HG03565 (cell line): ENCODE results near the gene TMEM116.
"Not testable (repeated sequence)": the region's sequence is repeated elsewhere in the genome, so short reads cannot be mapped to it uniquely, and the experiment has no call there.

Source experiments
- ATAC-seq: cut with Tn5 transposase; IDR thresholded peaks from one replicate; pipeline ENCODE4 v1.9.1; 2021; ENCODE audit warnings: mild to moderate bottlenecking, moderate library complexity; ENCODE audit not compliant: unreplicated experiment

The TMEM116 gene

GRCh38 chr12:112012775-112013600 is at the start of gene TMEM116, which contains the start of gene ERP29:
TSS of gene TMEM116 (minus strand) at chr12:112013165. CDS start at chr12:112005270, 7,895 bp downstream.
TSS of gene ERP29 (plus strand) at chr12:112013426. CDS start at chr12:112013466, 40 bp downstream.
- ATAC-seq, result peak; percentile 55

- no peak for ATAC-seq
These were observed 48.2 kb upstream of the TMEM116 start for GRCh38 chr12:112061137-112061536.

DNA sequence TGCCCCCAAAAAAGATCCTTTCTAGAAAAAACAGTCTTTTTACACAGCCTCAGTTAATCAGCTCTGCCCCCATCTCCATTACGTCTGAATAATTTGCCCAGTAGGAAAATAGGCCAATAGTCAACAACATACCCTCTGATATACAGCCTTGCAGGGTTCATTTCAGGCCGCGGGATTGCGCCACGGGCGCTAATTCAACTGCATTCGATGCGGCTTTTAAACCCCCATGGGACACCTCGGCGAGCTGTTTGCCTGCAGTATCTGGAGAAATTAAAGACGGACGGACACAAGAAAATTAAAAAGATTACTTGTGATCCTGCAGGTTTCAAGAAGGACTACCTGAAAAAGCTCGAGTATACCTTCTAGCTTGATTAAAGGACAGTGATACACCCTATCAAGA is 36.4 kb upstream of the TMEM116 start:
- no peak for ATAC-seq

DNA sequence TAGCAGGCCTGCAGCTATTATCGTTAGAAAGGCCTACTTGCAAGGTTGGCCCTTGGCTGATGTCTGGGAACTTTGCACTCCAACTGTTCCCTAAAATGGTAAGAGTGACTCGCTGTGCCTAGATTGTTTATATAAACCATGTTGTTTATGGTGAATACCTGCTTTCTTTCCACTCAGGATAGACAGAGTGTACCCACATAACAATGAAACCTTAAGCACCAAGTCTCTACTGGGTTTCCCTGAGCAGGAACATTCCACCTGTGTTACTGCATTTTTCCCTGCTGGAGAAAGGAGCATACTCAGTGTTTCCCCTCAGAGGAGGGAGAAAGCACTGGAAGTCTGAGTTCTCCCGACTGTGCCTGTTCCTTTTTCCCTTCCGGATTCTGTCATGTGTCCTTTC is 33.0 kb upstream of the TMEM116 start:
- no peak for ATAC-seq

GRCh38 chr12:112036614-112037013 is 23.6 kb upstream of the TMEM116 start:
- not testable (repeated sequence) for ATAC-seq

DNA sequence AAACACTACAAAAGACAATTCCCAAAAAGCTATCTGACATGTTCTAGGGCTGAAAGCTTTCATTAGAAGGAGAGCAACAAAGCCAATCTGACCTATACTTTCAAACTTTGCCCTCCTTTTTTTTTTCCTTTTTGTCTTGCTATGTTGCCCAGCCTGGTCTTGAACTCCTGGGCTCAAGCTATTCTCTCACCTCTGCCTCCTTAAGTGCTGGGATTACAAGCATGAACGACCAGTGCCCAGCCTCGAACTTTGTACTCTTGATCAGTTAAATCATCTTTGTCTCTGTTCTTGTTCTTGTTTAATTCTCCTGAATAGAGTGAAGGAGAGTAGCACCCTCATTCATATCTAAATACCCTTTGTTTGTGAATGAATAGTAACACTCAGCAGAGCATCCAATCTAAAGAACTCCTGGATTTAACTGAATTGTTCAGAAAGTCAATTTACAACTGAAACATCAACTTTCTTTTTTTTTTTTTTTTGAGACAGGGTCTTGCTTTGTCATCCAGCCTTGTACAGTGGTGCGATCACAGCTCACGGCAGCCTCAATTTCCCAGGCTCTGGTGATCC is 22.3 kb upstream of the TMEM116 start:
- ATAC-seq, result no peak

DNA sequence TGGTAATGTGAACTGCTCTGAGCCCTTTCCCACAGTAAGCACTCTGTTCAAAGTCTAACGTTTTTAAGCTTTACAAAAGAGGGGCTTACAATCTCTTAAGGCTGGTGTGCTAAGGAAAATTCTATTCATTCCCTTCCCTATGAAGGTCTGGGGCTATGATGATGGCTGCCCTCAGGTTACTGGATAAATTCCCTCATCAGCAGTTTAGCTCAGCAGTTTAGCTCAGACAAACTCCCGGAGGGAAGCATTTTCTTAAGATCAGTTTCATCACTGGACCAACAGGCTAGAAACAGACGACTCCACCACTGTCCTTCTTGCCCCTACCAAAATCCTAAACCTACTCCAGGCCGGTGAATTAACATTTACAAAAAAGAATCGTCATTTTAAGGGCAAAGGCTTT is 19.3 kb upstream of the TMEM116 start:
- ATAC-seq, result no peak

GRCh38 chr12:112031472-112031871 is 18.5 kb upstream of the TMEM116 start:
- no peak for ATAC-seq

- no peak for ATAC-seq
These were observed 16.3 kb upstream of the TMEM116 start for GRCh38 chr12:112029301-112029700.

GRCh38 chr12:112025808-112026375 is 12.9 kb upstream of the TMEM116 start:
- ATAC-seq, result no peak

DNA sequence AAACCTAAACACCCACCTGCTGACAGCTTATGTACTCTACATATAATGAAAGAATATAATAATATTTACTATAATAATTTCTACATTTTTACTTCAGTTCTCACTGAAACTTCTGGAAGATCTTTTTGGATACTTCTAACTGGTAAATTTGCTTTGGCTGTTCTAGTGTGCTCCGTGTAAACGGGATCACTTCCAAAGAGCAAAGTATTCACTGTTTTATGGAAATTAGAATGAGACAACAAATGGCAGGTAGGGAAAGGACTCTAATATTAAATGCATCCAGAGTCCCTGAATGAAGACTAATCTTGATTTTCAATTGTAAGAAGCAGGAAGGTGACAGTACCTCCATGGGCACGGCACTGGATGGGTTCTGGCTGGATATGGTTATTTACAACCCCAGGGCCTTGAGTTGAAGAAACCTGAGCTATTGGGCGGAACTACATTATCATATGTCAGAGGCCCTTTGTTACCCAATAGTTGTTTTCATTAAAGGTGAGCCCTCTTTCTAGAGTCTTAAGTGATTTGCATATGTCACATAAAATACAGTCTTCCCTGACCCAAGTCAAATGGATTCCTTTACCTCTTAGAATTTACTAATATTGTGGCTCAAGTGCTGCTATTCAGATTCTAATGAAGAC is 10.9 kb upstream of the TMEM116 start:
- no peak for ATAC-seq

DNA sequence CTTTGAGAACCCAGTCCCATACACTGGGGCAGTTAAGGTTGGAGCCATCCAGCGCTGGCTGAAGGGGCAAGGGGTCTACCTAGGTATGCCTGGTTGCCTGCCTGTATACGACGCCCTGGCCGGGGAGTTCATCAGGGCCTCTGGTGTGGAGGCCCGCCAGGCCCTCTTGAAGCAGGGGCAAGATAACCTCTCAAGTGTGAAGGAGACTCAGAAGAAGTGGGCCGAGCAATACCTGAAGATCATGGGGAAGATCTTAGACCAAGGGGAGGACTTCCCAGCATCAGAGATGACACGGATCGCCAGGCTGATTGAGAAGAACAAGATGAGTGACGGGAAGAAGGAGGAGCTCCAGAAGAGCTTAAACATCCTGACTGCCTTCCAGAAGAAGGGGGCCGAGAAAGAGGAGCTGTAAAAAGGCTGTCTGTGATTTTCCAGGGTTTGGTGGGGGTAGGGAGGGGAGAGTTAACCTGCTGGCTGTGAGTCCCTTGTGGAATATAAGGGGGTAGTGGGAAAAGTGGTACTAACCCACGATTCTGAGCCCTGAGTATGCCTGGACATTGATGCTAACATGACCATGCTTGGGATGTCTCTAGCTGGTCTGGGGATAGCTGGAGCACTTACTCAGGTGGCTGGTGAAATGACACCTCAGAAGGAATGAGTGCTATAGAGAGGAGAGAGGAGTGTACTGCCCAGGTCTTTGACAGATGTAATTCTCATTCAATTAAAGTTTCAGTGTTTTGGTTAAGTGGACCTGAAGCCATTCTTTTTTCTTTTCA is 9.5 kb upstream of the TMEM116 start:
- no peak for ATAC-seq

GRCh38 chr12:112020947-112021457 is 8.0 kb upstream of the TMEM116 start:
- no peak for ATAC-seq

DNA sequence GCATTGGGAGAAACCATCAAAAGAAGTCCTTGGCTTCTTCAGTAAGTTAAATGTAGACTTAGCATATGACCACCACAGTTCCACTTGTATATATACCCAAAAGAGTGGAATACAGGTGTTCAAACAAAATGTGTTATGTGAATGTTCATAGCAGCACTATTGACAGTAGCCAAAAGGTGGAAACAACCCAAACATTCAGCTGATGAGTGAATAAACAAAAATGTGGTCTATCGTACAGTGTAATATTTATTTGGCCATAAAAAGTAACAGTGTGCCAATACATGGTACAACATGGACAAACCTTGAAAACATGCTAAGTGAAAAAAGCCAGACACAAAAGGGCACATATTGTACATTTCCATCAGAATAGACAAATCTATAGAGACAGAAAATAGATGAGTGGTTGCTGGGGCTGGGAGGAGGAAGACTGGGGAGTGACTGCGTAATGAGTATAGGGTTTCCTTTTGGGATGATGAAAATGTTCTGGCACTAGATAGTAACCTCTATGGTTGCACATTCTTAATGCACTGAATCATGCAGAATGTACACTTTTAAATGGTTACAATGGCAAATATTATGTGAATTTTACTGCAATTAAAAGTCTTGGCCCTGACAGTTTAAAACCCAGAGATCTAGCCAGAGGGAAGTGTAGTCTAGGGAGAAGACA is 5.7 kb upstream of the TMEM116 start:
- ATAC-seq, result no peak

DNA sequence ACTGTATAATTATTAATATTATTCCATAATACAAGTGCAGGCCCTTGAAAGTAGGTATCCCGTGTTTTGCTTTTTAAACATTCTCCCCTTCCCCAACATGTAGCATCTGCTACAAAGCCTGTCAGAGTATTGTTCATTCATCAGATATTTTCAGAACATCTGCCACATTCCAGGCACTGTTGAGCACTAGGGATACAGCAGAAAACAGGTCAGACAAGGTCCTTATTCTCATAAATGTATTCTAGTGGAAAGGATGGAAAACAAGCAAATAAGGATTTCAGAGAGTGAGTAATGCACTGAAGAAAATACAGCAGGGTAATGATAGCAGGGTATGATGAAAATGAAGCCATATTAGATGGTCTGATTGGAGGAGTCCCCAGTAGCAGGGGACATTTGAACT is 4.1 kb upstream of the TMEM116 start:
- no peak for ATAC-seq

- ATAC-seq, result no peak
These were observed 3.0 kb upstream of the TMEM116 start for GRCh38 chr12:112015938-112016337.

DNA sequence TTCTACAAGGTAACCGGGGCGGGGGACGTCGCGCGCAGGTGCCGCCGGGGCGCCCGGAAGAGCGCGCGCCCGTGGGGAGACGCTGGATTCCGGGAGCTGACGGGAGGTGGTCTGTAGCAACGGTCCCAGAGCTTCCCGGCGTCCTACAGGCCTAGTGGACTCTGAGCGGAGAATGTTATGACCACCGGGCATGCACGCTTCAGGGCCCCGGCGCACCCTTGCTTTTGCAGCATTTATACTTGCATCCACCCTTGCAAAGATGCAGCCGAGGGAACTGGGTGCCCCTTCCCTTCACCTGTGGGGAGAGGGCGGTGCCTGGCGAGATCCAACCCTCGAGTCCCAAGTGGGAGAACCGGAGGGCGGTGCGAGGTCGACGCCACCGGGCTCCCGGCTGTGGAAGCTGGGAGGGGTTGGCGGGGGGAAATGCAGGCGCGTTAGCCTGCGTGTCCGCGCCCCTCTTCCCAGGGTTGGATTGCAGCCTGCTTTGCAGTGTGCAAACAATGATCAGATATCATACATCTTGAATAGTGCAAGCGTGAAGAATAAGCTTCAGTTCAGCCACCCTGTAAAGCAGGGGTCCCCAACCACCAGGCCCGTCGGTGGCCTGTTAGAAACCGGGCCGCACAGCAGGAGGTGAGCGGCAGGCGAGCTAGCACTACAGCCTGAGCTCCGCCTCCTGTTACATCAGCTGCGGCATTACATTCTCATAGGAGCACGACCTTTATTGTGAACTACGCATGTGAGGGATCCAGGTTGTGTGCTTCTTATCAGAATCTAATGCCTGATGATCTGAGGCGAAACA is 837 bp upstream of the TMEM116 start:
- no peak for ATAC-seq

DNA sequence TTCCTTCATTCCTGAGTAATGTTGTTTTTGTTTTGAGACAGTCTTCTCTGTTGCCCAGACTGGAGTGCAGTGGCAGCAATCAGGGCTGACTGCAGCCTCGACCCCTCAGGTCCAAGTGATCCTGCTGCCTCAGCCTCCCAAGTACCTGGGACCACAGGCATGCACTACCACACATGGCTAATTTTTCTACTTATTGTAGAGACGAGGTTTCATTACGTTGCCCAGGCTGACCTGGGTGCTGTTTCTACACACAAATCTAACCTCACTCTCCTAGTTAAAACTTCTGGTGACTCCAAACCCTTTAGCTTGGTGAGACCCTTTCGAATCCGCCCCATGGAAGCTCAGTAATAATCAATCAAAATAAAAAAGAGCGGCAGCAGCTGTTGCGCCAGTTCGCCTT is 1.3 kb downstream of the TMEM116 start:
- no peak for ATAC-seq
